HG03460 (cell line): Measurements from ENCODE around the gene TIGD1.

ENCODE experiments used
- ATAC-seq: cut with Tn5 transposase; IDR thresholded peaks from one replicate; pipeline ENCODE4 v1.9.1; 2021; ENCODE audit not compliant: unreplicated experiment

TIGD1 gene

GRCh38 chr2:232524771-232525170 is 25.6 kb downstream of the TIGD1 start:
- no peak for ATAC-seq

DNA sequence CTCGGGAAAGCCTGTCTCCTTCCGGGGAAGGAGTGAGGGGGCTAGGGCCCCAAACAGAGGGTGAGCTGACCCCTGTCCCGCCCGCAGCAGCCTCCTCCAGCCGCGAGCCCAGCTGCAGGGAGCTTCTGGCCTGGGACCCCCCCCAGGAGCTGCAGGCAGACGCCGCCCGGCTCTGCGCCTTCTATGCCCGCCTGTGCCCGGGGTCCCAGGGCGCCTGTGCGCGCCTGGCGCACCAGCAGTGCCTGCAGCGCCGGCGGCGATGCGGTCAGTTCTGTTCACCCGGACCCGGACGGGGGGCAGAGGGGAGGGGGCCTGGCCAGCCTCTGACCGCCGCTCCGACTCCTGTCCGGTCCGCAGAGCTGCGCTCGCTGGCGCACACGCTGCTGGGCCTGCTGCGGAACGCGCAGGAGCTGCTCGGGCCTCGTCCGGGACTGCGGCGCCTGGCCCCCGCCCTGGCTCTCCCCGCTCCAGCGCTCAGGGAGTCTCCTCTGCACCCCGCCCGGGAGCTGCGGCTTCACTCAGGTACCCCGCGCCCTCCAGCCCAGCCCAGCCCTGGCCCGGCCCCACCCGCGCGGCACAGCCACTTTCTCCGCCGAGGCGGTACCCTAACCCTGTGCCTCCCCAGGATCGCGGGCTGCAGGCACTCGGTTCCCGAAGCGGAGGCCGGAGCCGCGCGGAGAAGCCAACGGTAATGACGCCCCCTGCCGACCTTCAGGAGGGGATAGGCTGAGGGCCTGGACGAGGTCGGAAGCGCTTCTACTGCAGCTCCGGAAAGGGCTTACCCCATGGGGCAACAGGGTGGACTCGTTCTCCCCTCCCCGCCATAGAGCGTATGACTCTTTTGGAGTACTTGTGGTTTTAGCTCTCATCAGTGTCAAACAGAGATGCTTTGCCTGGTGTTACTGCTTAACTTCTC is 26.4 kb downstream of the TIGD1 start:
- ATAC-seq: no peak

GRCh38 chr2:232523402-232523681 is 27.0 kb downstream of the TIGD1 start:
- ATAC-seq: no peak

DNA sequence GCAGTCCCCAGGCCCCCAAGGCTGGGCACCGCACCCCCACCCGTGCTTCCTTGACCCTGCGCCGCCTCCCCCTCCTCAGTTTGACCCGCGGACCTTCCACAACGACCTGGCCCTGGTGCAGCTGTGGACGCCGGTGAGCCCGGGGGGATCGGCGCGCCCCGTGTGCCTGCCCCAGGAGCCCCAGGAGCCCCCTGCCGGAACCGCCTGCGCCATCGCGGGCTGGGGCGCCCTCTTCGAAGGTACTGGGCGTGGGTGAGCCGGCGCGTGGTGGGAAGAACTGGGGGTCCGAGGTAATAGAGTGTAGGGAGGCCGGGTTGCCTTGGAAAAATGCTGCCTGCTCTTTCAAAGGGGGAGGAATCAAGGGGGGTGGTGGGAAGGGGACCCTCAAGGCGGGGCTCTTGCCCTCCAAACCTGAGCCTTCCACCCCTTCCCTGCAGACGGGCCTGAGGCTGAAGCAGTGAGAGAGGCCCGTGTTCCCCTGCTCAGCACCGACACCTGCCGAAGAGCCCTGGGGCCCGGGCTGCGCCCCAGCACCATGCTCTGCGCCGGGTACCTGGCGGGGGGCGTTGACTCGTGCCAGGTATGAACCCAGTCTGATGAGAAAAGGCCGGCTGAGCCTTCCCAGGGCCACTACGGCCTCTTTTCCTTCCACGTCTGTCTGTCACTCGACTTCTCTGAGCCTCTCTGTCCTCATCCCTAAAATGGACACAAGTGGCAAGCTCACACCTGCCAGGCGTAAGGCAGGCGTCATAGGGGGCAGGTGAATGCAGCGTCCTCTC is 27.5 kb downstream of the TIGD1 start:
- ATAC-seq: no peak

GRCh38 chr2:232521959-232522622 is 28.3 kb downstream of the TIGD1 start:
- ATAC-seq: no peak

DNA sequence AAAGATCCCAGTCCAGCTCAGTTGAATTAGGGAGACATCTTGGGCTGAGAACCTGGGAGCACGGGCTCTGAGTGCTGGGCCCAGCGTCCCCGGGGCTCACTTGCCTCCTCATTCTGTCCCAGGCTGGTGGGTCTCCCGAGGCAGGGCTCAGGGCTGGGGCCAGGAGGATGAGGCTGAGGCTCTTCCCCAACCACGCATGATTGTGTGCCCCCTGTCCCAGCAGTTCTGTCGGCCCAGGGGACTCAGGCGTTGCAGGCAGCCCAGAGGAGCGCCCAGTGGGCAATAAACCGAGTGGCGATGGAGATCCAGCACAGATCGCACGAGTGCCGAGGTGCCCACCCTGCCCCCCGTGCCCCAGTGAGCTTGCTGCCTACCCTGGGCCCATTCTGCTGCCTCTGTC is 29.3 kb downstream of the TIGD1 start:
- no peak for ATAC-seq

- no peak for ATAC-seq
These were observed 29.9 kb downstream of the TIGD1 start for GRCh38 chr2:232520489-232520888.

GRCh38 chr2:232519581-232520438 is 30.5 kb downstream of the TIGD1 start, which contains the start of gene PRSS56:
PRSS56 (plus strand) TSS chr2:232520388; CDS start chr2:232520599, 211 bp downstream.
- ATAC-seq: no peak

DNA sequence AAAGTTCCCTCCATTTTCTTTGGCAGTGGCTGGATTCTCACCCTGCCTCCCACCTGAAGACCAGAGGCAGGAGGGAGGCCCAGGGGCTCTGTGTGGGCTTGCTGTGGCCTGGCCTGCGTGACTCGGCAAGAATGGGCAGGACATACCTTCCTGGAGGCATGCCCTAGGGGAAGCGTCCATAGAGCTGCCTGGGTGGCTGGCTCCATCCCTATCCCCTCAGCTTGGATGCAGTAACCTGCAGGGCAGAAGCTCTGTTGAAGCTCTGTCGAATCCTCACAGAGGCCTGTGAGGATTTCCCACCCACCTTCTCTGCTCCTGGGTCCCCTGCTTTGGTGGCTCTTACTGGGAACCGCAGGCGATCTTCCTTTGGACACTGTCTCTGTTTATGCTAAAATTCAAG is 31.5 kb downstream of the TIGD1 start:
- ATAC-seq: no peak

GRCh38 chr2:232516551-232516950 is 33.8 kb downstream of the TIGD1 start:
- no peak for ATAC-seq

DNA sequence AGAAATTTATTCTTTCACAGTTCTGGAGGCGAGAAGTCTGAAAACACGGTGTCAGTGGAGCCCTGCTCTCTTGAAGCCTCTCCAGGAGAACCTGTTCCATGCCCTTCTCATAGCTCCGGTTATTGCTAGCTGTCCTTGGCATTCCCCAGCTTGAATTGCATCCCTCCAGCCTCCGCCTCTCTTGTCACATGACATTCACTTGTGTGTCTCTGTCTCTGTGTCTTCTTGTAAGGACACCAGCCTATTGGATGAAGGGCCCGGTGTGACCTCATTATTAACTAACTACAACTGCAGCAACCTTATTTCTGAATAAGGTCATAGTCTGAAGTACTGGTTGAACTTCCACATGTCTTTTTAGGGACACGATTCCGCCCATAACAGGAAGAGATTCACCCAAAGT is 34.7 kb downstream of the TIGD1 start:
- no peak for ATAC-seq

GRCh38 chr2:232513353-232513752 is 37.0 kb downstream of the TIGD1 start:
- ATAC-seq: no peak

- no peak for ATAC-seq
These were observed 37.8 kb downstream of the TIGD1 start for GRCh38 chr2:232512602-232513001.

GRCh38 chr2:232511336-232511890 is 38.9 kb downstream of the TIGD1 start:
- ATAC-seq: no peak

GRCh38 chr2:232508251-232508650 is 42.1 kb downstream of the TIGD1 start:
- ATAC-seq: no peak

GRCh38 chr2:232506709-232507108 is 43.6 kb downstream of the TIGD1 start:
- no peak for ATAC-seq

GRCh38 chr2:232505856-232506255 is 44.5 kb downstream of the TIGD1 start:
- no peak for ATAC-seq

GRCh38 chr2:232504438-232504837 is 45.9 kb downstream of the TIGD1 start:
- no peak for ATAC-seq

- ATAC-seq: no peak
These were observed 46.5 kb downstream of the TIGD1 start for GRCh38 chr2:232503809-232504323.
